H7 (cell line): Measurements from ENCODE around the gene RETN. TPM values are rescaled to one million over a fixed set of nuclear protein-coding genes. Genes with fewer than 3 reads are reported as not detected.

Experiments used
- DNase-seq: peaks from one replicate; pipeline ENCODE4 v3.0.0; 2012
- H3K27me3 ChIP-seq: 2 replicates; pipeline ENCODE4 v1.6.0; 2011; ENCODE audit warnings: mild to moderate bottlenecking, low read length; ENCODE audit not compliant: control insufficient read depth, insufficient read depth
- H3K36me3 ChIP-seq: replicated peaks from 2 replicates; pipeline ENCODE4 v1.5.1; 2011; ENCODE audit warnings: low read length; ENCODE audit not compliant: control insufficient read depth, insufficient read depth
- H3K4me3 ChIP-seq: 2 replicates; pipeline ENCODE4 v1.5.1; 2011; ENCODE audit warnings: low read depth, mild to moderate bottlenecking, control low read depth, low read length, moderate library complexity; ENCODE audit not compliant: insufficient read depth
- total RNA-seq: library from RNA; depleted of rRNA; stranded (reverse); fragments of >200 nt; shearing (Covaris generic); gene quantifications from 2 replicates; pipeline ENCODE4 v1.2.3, GENCODE V29; 2014; rRNA removed

The RETN gene, protein sequence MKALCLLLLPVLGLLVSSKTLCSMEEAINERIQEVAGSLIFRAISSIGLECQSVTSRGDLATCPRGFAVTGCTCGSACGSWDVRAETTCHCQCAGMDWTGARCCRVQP
- total RNA-seq, result not detected in 2 replicates

DNA sequence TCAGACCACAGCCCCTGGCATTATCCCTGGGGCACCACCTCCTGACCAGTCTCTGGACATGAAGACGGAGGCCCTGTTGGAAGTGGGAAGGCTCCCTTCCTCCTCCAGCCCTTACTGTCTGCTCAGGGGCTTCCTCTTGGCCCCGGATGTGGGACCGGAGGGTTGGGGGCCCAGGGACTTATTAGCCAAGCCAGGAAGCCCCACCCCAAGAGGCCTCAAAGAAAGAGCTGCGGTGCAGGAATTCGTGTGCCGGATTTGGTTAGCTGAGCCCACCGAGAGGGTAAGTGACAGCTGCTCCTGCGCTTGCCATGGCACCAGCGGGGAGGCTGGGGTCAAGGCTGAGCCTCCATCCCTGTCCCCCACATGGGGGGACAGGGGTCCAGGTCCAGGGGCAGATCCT is at the start of gene RETN:
TSS of gene RETN (plus strand) at position 208 of the 400 bp plus-strand sequence. CDS start 278 bp downstream, outside the sequence.
- Histone ChIP-seq H3K27me3 (peaks cover 26% of the 10 kb centered on the region), H3K4me3 (peak within 1 kb of the TSS; percentile 55; the same call in 1 of the 2 replicates), H3K36me3 (no peaks in the 10 kb centered on the region)
- no peak for DNase-seq

DNA sequence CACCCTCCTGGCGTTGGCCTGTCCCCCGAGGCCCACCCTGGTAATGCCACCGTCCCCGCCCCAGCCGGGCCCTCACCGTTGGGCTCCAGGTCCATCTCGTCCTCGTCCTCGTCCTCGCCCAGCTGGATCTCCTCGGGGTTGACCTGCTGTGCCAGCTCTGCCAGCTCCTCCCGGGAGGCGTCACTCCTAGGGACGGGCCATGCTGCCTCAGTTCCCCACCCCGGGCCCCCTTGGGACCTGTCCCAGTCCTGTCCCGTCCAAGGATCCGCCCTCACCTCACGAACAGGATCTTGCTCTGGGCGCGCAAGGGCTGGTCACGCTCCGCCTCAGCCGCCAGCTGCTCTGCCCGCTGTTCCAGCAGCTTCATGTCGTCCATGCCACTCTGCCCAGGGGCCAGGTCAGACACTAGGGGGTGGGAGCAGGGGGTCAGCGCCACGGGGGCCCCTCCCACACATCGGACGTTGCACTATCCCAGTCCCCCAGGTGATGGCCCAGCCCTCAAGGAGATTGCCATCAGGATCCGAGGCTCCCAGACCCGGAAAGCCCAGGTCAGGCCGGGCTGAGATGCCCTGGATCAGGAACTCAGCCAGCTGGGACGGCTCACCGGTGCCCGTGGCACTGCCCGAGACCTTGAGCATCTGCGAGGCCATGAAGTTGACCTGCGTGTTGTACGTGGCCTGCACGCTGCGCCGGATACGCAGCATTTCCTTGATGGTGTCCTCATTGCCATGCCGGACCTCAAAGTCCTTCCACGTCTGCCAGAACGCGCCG is 49.0 kb upstream of the RETN start:
- no peak for DNase-seq
- Histone ChIP-seq H3K4me3 (no peak overlapping the region), H3K27me3 (no peaks in the 10 kb centered on the region), H3K36me3 (peaks cover 7% of the 10 kb centered on the region)

DNA sequence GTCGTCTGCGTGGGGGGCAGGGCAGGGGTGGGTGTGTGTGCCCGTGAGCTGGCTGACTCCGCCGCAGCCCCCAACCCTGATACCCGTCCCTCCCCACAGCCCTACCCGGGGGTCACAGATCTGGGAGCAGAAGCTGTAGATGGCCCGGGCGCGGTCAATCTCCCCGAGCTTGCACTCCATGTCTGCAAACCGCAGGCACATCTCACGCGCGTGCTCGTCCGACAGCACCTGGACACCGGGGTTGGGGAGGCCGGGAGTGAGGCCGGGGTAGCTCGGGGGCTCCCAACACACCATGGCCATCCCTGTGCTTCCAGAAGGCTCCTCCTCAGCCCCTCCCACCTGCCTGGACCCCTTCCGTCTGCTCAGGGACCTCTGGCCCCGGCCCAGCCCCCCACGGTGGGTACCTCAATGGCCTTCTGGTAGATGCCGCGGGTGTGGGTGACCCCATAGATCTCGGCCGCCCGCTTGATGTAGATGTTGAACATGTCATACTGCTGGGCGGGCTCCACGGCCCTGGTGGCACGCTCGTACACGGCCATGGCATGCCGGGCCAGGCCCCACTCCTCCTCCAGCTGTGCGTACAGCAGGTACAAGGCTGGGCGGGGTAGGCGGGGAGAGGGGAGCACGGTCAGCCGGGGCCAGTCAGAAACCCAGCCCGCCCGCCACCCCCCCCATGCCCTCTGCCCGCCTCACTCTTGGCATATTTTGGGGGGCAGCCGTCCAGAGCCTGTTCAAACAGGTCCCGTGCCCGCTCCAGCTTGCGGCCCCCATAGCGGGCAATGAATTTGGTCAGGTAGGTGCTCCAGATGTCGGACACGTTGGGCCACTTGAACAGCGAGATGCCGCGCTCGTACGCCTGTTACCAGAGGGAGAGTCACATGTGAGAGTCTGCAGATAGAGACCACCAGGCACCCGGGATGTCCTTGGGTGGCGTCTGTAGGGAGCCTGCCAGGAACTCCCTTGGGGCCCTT is 48.1 kb upstream of the RETN start:
- Histone ChIP-seq H3K36me3 (peaks cover 9% of the 10 kb centered on the region), H3K27me3 (no peaks in the 10 kb centered on the region), H3K4me3 (no peak overlapping the region)
- no peak for DNase-seq

DNA sequence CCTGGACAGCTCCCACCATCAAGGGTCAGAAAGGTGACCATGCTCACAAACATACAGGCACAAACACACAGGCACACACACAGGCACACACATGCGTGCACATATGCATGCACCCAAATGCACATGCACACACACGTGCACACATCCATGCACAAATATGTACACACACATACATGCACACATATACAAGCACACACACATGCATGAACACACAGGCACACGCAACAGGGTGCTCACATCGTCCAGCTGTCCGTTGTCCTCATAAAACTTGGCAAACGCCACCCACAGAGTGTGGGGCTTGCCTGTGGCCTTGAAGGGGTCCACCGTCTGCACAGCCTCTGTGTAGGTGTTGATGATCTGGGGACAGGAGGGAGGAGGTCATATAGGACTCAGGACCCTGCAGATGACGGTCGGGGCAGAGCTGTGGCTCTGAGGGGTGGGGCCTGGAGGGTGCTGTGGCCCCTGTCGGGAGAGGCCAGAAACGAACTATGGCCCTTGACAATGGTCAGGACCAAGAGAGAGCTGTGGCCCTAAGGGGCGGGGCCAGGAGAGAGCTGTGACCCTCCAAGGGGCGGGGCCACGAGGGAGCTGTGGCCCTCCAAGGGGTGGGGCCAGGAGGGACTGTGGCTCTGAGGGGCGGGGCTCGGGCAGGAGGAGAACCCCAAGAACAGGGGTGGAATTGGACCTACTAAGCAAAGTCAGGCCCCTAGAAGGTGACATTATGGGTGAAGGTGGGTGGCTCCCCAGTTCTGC is 45.7 kb upstream of the RETN start:
- no peaks in the 10 kb centered on the region for H3K27me3 ChIP-seq
- DNase-seq, result peak; percentile 96
- H3K4me3 ChIP-seq, result no peak overlapping the region
- H3K36me3 ChIP-seq, result peaks cover 12% of the 10 kb centered on the region

DNA sequence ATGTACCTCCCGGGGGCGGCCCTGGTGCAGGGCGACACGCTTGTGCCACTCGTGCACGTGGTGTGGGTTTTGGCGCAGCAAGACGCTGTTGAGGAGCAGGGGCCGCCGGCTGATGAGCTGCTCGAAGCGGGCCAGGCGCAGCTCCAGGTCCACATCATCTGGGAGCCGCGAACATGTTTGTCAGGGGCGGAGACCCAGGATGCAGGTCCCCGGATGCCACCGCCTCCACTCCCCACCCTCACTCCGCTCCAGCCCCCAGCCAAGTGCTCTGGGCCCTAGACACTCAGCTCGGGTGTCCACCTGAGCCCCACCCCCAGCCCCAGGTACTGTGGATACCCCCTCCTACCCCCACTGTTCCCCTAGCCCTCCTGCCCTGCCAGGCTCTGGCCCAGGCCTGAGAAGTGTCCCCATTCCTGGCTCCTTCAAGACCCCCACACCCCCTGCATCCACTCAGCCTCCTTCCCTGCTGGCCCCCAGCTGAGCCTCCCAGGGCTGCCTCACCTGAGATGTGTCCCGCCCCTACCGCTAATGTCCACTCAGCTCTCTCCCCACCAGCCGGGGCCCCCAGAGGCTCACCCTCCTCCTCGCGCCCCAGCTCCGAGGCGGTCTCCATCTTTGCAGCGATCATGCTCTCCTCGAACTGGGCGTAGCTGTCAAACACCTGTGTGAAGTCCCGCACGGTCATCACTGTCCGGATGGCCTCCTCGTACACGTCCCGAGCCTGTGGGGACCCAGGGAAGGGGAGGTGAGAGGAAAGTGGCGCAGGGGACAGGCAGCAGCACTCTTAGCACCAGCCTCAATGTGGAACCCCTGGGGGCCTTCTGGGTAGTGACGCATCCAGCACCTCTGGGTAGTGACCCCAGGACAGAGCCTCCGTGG is 44.9 kb upstream of the RETN start:
- H3K27me3 ChIP-seq, result no peaks in the 10 kb centered on the region
- H3K36me3 ChIP-seq, result peaks cover 12% of the 10 kb centered on the region
- no peak overlapping the region for H3K4me3 ChIP-seq
- no peak for DNase-seq

DNA sequence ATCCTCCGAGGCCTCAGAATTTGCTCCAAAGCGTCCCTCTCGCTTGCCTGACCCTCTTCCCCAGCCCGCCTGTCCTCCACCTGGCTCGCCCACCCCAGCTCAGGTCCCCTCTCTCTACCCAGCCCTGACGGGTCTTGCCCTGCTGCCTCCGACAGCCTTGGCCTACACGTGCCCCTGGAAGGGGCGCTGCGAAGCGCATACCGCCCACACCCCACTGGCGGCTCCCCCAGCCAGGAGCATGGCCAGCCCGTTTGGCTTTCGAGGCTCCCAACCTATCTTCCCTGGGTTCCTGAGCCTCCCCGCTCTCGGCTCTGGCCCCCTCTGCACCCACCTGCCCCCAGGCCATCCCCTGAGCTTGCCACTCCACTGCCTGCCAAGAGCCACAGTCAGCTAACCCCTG is 44.0 kb upstream of the RETN start:
- no peak overlapping the region for H3K4me3 ChIP-seq
- no peaks in the 10 kb centered on the region for H3K27me3 ChIP-seq

DNA sequence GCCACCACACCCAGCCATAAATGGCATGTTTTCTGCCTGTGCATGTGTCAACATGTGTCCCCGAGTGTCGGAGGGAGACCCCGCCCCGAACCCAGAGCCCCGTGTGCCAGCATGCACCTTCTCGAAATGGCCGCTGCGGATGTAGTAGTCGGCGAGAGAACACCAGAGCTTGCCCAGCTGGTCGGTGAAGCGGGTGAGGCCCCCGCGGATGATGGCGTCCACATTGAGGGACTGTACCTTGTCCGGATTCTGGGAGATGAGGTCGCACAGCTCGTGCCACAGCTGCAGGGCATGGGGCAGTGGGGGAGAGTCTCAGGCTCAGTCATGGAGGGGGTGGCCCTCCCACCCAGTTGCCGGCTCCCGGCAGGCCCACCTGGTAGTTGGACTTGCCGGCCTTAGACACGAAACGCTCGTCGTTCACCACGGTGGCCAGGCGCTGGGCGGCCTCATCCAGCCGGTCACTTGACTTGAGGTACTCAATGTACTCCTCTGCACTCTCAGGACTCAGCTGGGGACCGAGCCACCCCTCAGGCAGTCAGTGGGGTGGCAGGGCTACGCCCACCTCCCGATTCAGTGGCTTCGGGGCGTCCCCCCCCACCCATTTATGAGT is 43.0 kb upstream of the RETN start:
- H3K4me3 ChIP-seq, result no peak overlapping the region
- H3K27me3 ChIP-seq, result no peaks in the 10 kb centered on the region
- DNase-seq, result no peak
- H3K36me3 ChIP-seq, result peaks cover 10% of the 10 kb centered on the region

More for the DNA sequence above, 44.0 kb upstream of the RETN start:
- no peak for DNase-seq
- peaks cover 12% of the 10 kb centered on the region for H3K36me3 ChIP-seq

DNA sequence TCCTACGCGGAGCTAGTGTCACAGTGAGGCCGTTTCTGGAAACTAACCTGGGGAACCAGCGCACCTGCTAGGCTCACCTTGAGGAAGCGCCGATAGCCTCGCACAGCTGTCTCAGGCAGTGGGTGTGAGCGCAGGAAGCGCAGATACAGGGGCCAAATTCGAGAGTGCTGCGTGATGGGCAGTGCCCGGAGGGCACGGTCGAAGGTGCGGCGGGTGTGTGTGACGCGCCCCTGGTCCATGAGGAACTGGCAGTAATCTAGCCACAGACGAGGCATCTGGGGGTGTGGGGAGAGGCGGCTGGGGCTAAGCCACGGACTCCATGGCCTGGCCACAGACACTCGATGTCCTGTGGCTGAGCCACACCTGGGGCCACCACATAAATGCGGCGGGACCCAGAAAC is 41.7 kb upstream of the RETN start:
- H3K36me3 ChIP-seq, result peaks cover 8% of the 10 kb centered on the region
- H3K4me3 ChIP-seq, result no peak overlapping the region
- DNase-seq, result no peak
- H3K27me3 ChIP-seq, result no peaks in the 10 kb centered on the region

DNA sequence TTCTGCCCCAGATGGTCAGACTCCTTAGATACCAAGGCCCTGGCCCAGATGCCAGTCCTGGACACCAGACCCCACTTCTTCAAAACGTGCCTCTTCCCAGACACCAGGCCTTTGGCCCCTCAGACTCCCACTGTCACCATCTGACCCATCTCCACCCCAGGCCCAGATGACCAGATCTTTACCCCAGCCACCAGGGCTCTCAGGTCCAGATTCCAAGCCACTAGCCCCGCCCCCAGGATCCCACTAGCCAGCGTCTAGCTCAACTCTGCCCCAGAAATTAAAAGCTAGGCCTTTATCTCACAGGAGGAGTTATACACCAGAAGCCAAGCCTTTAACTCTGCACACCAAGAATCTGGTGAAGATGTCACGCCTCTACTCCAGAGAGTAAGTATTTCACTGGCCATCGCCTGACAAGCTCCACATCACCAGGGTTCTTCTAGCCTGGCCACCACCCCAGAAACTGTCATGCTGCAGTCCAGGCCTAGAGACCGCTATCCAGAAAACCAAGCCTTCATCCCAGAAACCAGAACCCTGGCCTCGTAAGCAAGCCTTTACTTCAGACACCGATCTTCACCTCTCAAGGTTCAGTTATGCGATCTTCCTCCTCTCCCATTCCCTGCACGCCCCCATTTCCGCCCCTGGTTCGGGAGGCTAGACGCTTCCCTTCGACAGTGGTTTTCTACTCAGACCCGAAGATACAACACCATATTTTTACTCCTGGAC is 40.1 kb upstream of the RETN start:
- Histone ChIP-seq H3K27me3 (no peaks in the 10 kb centered on the region; the same call in 1 of the 2 replicates), H3K36me3 (peaks cover 4% of the 10 kb centered on the region), H3K4me3 (peak overlapping the region; percentile 95)
- no peak for DNase-seq

DNA sequence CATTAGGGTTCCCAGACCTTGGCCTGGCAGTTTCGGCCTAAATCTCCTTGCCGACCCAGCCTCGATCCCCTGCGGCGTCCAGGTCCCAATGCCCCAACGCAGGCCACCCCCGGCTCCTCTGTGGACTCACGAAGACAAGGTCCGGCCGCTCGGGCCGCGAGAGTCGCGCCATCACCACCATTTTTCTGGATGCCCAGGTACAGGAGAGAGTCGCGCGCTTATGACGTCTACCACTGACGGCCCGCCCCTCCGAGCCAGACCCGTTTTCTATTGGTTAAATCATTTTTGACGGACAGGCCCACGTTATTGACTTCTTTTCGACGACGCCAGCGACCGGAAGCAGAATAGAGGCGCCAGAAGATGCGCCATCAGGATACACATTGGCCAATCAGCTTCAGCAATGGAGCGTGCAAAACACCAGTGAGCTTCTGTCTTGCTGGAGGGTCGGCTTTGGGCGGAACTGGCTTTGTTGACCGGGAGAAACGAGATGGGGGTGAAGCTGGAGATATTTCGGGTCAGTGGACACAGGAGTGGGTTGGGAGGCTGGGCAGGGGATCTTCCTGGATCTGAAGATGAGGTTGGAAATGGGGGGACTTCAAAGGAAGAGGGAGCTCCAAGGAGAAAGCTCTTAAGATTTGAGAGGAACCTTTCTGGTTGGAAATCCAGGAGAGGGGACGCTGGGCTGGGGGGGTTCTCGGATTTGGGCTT is 39.3 kb upstream of the RETN start, which contains the start of the genes PET100 and XAB2:
TSS of gene PET100 (plus strand) at position 447 of the 708 bp plus-strand sequence. CDS start at position 488, 41 bp downstream.
TSS of gene XAB2 (minus strand) at position 199 of the 708 bp plus-strand sequence. CDS start at position 181, 18 bp downstream.
- Histone ChIP-seq H3K4me3 (peak within 1 kb of the TSS; percentile 95), H3K36me3 (peaks cover 4% of the 10 kb centered on the region), H3K27me3 (no peaks in the 10 kb centered on the region; the same call in 1 of the 2 replicates)
- DNase-seq, result peak; percentile 99

DNA sequence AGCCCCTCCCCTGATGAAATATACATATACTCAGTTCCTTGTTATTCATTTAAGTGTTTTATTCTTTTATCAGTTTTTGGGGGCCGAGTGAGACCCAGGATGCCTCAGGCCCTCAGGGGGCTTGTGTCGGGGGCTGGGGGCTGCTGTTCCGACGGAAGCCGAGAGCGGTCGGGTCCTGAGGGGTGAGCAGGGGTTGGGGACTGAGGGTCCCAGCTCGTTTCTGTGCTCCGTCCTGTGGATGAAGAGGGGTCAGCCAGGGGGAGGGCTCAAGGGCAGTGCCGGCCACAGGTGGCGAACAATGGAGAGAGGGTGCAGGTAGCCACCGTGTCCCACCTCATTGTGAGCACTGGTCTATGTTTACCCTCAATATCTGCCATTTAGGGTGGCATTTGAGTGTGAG is 37.3 kb upstream of the RETN start:
- H3K27me3 ChIP-seq, result peaks cover 18% of the 10 kb centered on the region
- H3K4me3 ChIP-seq, result no peak overlapping the region
- DNase-seq, result no peak
- H3K36me3 ChIP-seq, result peaks cover 3% of the 10 kb centered on the region
